GM23338 (cell line): ENCODE measurements around the gene PPP1R16B. TPM values are rescaled to one million over a fixed set of nuclear protein-coding genes. Genes with fewer than 3 reads are reported as not detected.
A peak's percentile ranks its signal among the peaks of the same experiment; 100 is the strongest.

Experiments used
- ATAC-seq: fragments of 200-7000 bp; cut with Tn5 transposase; 3 replicates; pipeline ENCODE4 v1.9.1; 2020
- DNase-seq: peaks from one replicate; pipeline ENCODE4 v3.0.0-alpha.2; 2015; ENCODE audit warnings: low spot score
- H2AFZ ChIP-seq: fragments of 200-600 bp; sonication (generic); 2 replicates; pipeline ENCODE4 v1.8.0; 2016; ENCODE audit warnings: antibody characterized with exemption, mild to moderate bottlenecking, moderate library complexity
- H3F3A ChIP-seq: fragments of 200-600 bp; sonication (generic); replicated peaks from 2 replicates; pipeline ENCODE4 v1.8.0; 2017; ENCODE audit warnings: antibody characterized with exemption, mixed run types, low read depth
- H3K27ac ChIP-seq: fragments of 200-600 bp; sonication (generic); 2 replicates; pipeline ENCODE4 v1.6.1; 2016; ENCODE audit warnings: low read depth
- H3K27me3 ChIP-seq: fragments of 200-600 bp; sonication (generic); 2 replicates; pipeline ENCODE4 v1.8.0; 2016; ENCODE audit warnings: mild to moderate bottlenecking, mixed run types, moderate library complexity; ENCODE audit not compliant: insufficient read depth
- H3K36me3 ChIP-seq: fragments of 200-600 bp; sonication (generic); 2 replicates; pipeline ENCODE4 v1.8.0; 2016; ENCODE audit warnings: mild to moderate bottlenecking; ENCODE audit not compliant: insufficient read depth
- H3K4me1 ChIP-seq: fragments of 200-600 bp; sonication (generic); 2 replicates; pipeline ENCODE4 v1.8.0; 2016; ENCODE audit warnings: mild to moderate bottlenecking, moderate library complexity; ENCODE audit not compliant: insufficient read depth
- H3K4me2 ChIP-seq: fragments of 200-600 bp; sonication (generic); 2 replicates; pipeline ENCODE4 v1.7.1; 2017; ENCODE audit warnings: mixed run types
- H3K4me3 ChIP-seq: fragments of 200-600 bp; sonication (generic); 2 replicates; pipeline ENCODE4 v1.6.1; 2016; ENCODE audit warnings: mixed run types
- H3K79me2 ChIP-seq: fragments of 200-600 bp; sonication (generic); replicated peaks from 2 replicates; pipeline ENCODE4 v1.8.0; 2017; ENCODE audit warnings: mild to moderate bottlenecking; ENCODE audit not compliant: insufficient read depth
- H3K9me2 ChIP-seq: fragments of 200-600 bp; sonication (generic); 2 replicates; pipeline ENCODE4 v1.8.0; 2017; ENCODE audit not compliant: insufficient read depth
- H4K20me1 ChIP-seq: fragments of 200-600 bp; sonication (generic); replicated peaks from 2 replicates; pipeline ENCODE4 v1.8.0; 2017; ENCODE audit warnings: mild to moderate bottlenecking; ENCODE audit not compliant: insufficient read depth
- H3K27ac Mint-ChIP-seq: 2 replicates; pipeline ENCODE4 v1.8.0; 2020; ENCODE audit warnings: inconsistent platforms, mild to moderate bottlenecking, moderate library complexity, mixed read lengths
- H3K27me3 Mint-ChIP-seq: 3 replicates; pipeline ENCODE4 v1.8.0; 2022; ENCODE audit warnings: low read depth, mild to moderate bottlenecking, moderate library complexity, mixed read lengths, inconsistent platforms; ENCODE audit not compliant: insufficient read depth, poor library complexity
- H3K36me3 Mint-ChIP-seq: 3 replicates; pipeline ENCODE4 v1.8.0; 2021; ENCODE audit warnings: low read depth, mild to moderate bottlenecking, inconsistent platforms, moderate library complexity, mixed read lengths
- H3K4me1 Mint-ChIP-seq: 3 replicates; pipeline ENCODE4 v1.8.0; 2020; ENCODE audit warnings: mild to moderate bottlenecking, inconsistent platforms, mixed read lengths
- H3K4me3 Mint-ChIP-seq: 3 replicates; pipeline ENCODE4 v1.8.0; 2021; ENCODE audit warnings: moderate library complexity, mild to moderate bottlenecking, inconsistent platforms, mixed read lengths
- H3K9me3 Mint-ChIP-seq: 3 replicates; pipeline ENCODE4 v1.8.0; 2020; ENCODE audit warnings: moderate library complexity, mild to moderate bottlenecking, inconsistent platforms, mixed read lengths
- EZH2 ChIP-seq: fragments of 200-600 bp; sonication (generic); IDR thresholded peaks from one replicate; pipeline ENCODE4 v1.8.0; 2017; ENCODE audit warnings: antibody characterized with exemption, mild to moderate bottlenecking, low read depth; ENCODE audit not compliant: unreplicated experiment
- EZH2phosphoT487 ChIP-seq: fragments of 200-600 bp; sonication (generic); IDR thresholded peaks from one replicate; pipeline ENCODE4 v1.8.1; 2018; ENCODE audit warnings: antibody characterized with exemption; ENCODE audit not compliant: unreplicated experiment
- JUNB ChIP-seq: IDR thresholded peaks from one replicate; pipeline ENCODE4 v1.6.1; 2016; ENCODE audit warnings: antibody characterized with exemption; ENCODE audit not compliant: unreplicated experiment
- NANOG ChIP-seq: IDR thresholded peaks from 2 replicates; pipeline ENCODE4 v1.6.1; 2016; ENCODE audit warnings: antibody characterized with exemption, borderline replicate concordance
- POLR2AphosphoS5 ChIP-seq: IDR thresholded peaks from 2 replicates; pipeline ENCODE4 v1.6.1; 2016; ENCODE audit warnings: antibody characterized with exemption, low read depth
- STAT1 ChIP-seq: IDR thresholded peaks from one replicate; pipeline ENCODE4 v1.6.1; 2016; ENCODE audit warnings: antibody characterized with exemption; ENCODE audit not compliant: unreplicated experiment
- ZNF114 ChIP-seq: fragments of 250-450 bp; sonication (Bioruptor Pico); IDR thresholded peaks from 2 replicates; pipeline ENCODE4 v1.5.0; 2020; ENCODE audit warnings: mild to moderate bottlenecking, moderate library complexity
- ZNF462 ChIP-seq: fragments of 250-450 bp; sonication (Bioruptor Pico); IDR thresholded peaks from 2 replicates; pipeline ENCODE4 v1.5.0; 2020; ENCODE audit warnings: mild to moderate bottlenecking, moderate library complexity
- polyA plus RNA-seq: library from polyadenylated mRNA; unstranded; fragments of >200 nt; fragmentation: Nextera tagmentation; extraction: Ambion mirVana; gene quantifications from 2 replicates; pipeline ENCODE4 v1.2.1, GENCODE V29; 2016
- total RNA-seq: library from RNA; depleted of rRNA; stranded (reverse); fragments of >200 nt; shearing (Covaris generic); gene quantifications from 2 replicates; pipeline ENCODE4 v1.2.3, GENCODE V29; 2014
- TF ChIP-seq, protein P1 (sequence below), 2 experiments: fragments of 200-600 bp in 1 of 2; sonication (generic) in 1 of 2; conservative IDR thresholded peaks; 2 replicates each; pipeline versions ENCODE4 v1.5.1 to v1.6.1; 2016 to 2017; ENCODE audit warnings: antibody characterized with exemption in 2 of 2, low read depth in 2 of 2, mild to moderate bottlenecking in 2 of 2, moderate library complexity in 1 of 2
- TF ChIP-seq, protein P2 (sequence below): IDR thresholded peaks from 2 replicates; pipeline ENCODE4 v1.6.1; 2016; ENCODE audit warnings: antibody characterized with exemption
- TF ChIP-seq, protein P3 (sequence below): IDR thresholded peaks from one replicate; pipeline ENCODE4 v1.6.1; 2018; ENCODE audit warnings: antibody characterized with exemption; ENCODE audit not compliant: unreplicated experiment

PPP1R16B gene
- total and polyA plus RNA-seq, 2 experiments from 2014 or later, result 1.6 to 11.5 TPM

DNA sequence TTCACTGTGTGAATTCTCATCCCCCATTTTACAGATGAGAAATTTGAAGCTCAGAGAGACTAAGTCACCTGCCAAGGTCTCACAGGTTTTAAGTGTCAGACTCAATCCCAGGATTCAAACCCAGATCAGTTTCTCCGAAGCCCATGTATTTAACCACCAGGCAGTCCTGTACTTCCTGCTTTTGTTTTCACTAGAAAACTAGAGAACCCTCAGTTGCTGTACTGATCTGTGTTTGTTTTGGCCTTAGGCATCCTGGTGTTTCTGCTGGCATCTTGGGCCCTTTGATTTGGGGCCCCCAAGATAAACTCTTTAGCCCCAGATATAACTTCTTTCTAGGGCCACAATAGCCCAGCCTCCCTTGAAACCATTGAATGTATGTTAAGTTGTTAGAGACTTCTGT, 36.5 kb downstream of the PPP1R16B start (continued):
- TF ChIP-seq, protein P1, sequence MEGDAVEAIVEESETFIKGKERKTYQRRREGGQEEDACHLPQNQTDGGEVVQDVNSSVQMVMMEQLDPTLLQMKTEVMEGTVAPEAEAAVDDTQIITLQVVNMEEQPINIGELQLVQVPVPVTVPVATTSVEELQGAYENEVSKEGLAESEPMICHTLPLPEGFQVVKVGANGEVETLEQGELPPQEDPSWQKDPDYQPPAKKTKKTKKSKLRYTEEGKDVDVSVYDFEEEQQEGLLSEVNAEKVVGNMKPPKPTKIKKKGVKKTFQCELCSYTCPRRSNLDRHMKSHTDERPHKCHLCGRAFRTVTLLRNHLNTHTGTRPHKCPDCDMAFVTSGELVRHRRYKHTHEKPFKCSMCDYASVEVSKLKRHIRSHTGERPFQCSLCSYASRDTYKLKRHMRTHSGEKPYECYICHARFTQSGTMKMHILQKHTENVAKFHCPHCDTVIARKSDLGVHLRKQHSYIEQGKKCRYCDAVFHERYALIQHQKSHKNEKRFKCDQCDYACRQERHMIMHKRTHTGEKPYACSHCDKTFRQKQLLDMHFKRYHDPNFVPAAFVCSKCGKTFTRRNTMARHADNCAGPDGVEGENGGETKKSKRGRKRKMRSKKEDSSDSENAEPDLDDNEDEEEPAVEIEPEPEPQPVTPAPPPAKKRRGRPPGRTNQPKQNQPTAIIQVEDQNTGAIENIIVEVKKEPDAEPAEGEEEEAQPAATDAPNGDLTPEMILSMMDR (conservative IDR thresholded peaks at IDR 0.05; ENCODE audit: low read depth in 2 of 2), result no peak
- TF ChIP-seq POLR2AphosphoS5, result no peak

DNA sequence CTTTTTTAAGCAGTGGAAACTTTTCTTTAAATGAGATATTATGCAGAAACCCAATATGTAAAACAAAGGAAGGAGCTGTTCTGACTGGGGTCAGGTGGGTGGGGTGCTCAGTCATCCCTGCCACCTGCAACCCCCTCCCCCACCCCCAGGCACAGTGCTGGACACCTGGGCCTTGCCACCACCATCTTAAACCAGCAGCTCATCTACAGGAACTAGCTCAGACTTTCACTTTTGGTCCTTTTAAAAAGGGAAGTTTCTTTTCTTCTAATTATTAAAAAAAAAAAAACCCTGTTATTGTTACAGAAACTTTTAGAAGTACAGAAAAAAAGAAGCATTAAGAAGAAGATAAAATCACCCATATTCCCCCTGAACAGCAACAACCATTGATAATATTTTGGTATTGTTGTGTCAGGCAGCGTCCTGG, 37.1 kb downstream of the PPP1R16B start:
- Histone ChIP-seq H3K27ac (no peak overlapping the region), H3K79me2 (no peaks in the 10 kb centered on the region), H3K4me1 (peaks cover 10% of the 10 kb centered on the region), H4K20me1 (peaks cover 6% of the 10 kb centered on the region; the same call in 1 of the 2 replicates), H2AFZ (no peak overlapping the region), H3K4me3 (no peak overlapping the region), H3K4me2 (peak overlapping the region; percentile 39; the same call in 1 of the 2 replicates), H3K36me3 (no peaks in the 10 kb centered on the region), H3F3A (no peaks in the 10 kb centered on the region), H3K27me3 (no peaks in the 10 kb centered on the region), H3K9me2 (no peaks in the 10 kb centered on the region)
- Mint-ChIP-seq H3K27me3 (no peaks in the 10 kb centered on the region), H3K27ac (no peak overlapping the region), H3K4me1 (peaks cover 24% of the 10 kb centered on the region), H3K4me3 (no peak overlapping the region), H3K9me3 (no peaks in the 10 kb centered on the region), H3K36me3 (no peaks in the 10 kb centered on the region)
- ATAC-seq (peak; percentile 64), DNase-seq (peak; percentile 34)
- TF ChIP-seq, protein P2, sequence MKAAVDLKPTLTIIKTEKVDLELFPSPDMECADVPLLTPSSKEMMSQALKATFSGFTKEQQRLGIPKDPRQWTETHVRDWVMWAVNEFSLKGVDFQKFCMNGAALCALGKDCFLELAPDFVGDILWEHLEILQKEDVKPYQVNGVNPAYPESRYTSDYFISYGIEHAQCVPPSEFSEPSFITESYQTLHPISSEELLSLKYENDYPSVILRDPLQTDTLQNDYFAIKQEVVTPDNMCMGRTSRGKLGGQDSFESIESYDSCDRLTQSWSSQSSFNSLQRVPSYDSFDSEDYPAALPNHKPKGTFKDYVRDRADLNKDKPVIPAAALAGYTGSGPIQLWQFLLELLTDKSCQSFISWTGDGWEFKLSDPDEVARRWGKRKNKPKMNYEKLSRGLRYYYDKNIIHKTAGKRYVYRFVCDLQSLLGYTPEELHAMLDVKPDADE, result no peak
- no peak for TF ChIP-seq NANOG
- no peak for TF ChIP-seq ZNF462 (CRISPR knock-in tag)
- TF ChIP-seq POLR2AphosphoS5, result no peak
- TF ChIP-seq JUNB, result no peak
- TF ChIP-seq, protein P3, sequence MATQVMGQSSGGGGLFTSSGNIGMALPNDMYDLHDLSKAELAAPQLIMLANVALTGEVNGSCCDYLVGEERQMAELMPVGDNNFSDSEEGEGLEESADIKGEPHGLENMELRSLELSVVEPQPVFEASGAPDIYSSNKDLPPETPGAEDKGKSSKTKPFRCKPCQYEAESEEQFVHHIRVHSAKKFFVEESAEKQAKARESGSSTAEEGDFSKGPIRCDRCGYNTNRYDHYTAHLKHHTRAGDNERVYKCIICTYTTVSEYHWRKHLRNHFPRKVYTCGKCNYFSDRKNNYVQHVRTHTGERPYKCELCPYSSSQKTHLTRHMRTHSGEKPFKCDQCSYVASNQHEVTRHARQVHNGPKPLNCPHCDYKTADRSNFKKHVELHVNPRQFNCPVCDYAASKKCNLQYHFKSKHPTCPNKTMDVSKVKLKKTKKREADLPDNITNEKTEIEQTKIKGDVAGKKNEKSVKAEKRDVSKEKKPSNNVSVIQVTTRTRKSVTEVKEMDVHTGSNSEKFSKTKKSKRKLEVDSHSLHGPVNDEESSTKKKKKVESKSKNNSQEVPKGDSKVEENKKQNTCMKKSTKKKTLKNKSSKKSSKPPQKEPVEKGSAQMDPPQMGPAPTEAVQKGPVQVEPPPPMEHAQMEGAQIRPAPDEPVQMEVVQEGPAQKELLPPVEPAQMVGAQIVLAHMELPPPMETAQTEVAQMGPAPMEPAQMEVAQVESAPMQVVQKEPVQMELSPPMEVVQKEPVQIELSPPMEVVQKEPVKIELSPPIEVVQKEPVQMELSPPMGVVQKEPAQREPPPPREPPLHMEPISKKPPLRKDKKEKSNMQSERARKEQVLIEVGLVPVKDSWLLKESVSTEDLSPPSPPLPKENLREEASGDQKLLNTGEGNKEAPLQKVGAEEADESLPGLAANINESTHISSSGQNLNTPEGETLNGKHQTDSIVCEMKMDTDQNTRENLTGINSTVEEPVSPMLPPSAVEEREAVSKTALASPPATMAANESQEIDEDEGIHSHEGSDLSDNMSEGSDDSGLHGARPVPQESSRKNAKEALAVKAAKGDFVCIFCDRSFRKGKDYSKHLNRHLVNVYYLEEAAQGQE, result no peak
- no peak for TF ChIP-seq STAT1
- TF ChIP-seq EZH2, result no peak
- TF ChIP-seq ZNF114, result no peak
- no peak for TF ChIP-seq EZH2phosphoT487
